LNCaP clone FGC (cell line): Measurements from ENCODE around the gene MRPL14.
"Not testable (repeated sequence)": the region's sequence is repeated elsewhere in the genome, so short reads cannot be mapped to it uniquely, and the experiment has no call there.

Experiments
- DNase-seq: peaks from one replicate; pipeline ENCODE4 v3.0.0-alpha.2; 2011; ENCODE audit warnings: low read depth
- H3K4me3 ChIP-seq: 2 replicates; pipeline ENCODE4 v1.5.1; 2011; ENCODE audit warnings: mild to moderate bottlenecking, low read depth, low read length, control low read depth
- TF ChIP-seq, protein P1 (sequence below): IDR thresholded peaks from 2 replicates; pipeline ENCODE4 v1.5.1; 2012; ENCODE audit warnings: mild to moderate bottlenecking; ENCODE audit not compliant: control insufficient read depth, insufficient read depth; ENCODE audit errors: extremely low read depth

Gene MRPL14

DNA sequence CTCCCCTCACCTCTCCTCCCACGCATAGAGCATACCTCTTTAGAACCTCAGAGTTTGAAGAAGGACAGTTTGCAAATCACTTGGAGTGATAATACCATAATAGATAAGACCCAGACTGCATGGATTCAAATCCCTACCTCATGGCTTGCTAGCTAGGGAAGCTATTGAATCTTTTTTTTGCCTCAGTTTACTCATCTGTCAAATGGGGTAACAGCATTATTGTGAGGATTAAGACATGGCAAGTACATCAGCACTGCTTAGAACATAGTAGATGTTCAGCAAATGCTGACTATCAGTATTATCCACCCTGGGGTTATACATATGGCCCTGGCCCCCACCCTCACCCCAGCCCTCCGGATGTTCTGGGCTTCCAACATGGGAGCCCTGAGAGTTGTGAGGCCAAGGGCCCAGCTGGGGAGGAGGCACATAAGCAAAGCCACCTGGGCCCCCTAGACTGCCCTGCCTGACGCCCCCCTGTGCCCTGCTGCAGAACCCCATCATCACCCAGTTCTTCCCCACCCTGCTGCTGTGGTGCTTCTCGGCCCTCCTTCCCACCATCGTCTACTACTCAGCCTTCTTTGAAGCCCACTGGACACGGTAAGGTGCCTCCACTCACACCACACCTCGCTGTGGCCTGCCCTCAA, 22.2 kb upstream of the MRPL14 start:
- TF ChIP-seq, protein P1, sequence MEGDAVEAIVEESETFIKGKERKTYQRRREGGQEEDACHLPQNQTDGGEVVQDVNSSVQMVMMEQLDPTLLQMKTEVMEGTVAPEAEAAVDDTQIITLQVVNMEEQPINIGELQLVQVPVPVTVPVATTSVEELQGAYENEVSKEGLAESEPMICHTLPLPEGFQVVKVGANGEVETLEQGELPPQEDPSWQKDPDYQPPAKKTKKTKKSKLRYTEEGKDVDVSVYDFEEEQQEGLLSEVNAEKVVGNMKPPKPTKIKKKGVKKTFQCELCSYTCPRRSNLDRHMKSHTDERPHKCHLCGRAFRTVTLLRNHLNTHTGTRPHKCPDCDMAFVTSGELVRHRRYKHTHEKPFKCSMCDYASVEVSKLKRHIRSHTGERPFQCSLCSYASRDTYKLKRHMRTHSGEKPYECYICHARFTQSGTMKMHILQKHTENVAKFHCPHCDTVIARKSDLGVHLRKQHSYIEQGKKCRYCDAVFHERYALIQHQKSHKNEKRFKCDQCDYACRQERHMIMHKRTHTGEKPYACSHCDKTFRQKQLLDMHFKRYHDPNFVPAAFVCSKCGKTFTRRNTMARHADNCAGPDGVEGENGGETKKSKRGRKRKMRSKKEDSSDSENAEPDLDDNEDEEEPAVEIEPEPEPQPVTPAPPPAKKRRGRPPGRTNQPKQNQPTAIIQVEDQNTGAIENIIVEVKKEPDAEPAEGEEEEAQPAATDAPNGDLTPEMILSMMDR, result no peak
- H3K4me3 ChIP-seq, result no peak overlapping the region
- no peak for DNase-seq

DNA sequence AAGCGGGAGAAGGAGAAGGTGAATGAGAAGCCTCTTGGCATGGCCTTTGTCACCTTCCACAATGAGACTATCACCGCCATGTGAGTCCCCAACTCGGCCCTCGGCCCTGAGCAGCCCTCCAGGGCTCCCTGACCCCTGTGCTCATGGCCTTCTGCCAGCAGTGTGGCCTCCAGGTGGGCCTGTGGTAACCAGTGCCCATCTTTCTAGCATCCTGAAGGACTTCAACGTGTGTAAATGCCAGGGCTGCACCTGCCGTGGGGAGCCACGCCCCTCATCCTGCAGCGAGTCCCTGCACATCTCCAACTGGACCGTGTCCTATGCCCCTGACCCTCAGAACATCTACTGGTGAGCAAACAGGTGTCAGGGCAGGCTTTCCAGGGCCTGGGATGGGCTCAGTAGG, 21.1 kb upstream of the MRPL14 start:
- no peak overlapping the region for H3K4me3 ChIP-seq
- DNase-seq, result no peak
- TF ChIP-seq, protein P1, result no peak

DNA sequence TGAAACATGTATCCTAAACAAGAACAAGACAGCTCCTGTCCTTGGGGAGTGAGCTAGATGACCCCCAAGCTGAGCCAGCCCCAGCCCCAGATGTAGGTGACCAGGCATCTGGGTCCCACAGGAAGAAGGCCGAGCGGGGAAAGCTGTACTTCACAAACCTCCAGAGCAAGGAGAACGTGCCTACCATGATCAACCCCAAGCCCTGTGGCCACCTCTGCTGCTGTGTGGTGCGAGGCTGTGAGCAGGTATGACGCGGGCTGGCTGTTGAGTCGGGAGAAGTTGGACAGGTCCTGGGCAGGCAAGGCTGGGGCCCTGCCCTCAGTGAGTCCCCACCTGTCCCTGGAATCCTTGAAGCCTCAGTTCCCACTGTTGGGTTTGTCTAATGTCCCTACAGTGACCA, 20.0 kb upstream of the MRPL14 start:
- no peak overlapping the region for H3K4me3 ChIP-seq
- TF ChIP-seq, protein P1, result no peak
- DNase-seq, result no peak

DNA sequence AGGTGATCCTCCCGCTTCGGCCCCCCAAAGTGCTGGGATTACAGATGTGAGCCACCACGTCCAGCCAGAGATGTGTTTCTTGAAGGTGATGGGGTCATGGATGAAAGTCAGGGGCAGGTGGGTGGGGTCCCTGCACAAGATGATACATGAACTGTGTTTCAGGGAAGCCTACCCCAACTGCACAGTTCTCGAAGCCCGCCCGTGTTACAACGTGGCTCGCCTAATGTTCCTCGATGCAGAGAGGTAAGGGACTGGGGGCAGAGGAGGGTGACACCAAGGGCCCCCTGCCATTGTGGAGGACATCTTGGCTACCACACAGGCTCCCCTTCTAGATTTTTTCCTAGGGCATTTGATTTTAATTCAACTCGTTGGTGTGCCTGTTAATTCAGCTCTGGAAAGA, 19.4 kb upstream of the MRPL14 start:
- TF ChIP-seq, protein P1, result no peak
- H3K4me3 ChIP-seq, result no peak overlapping the region
- DNase-seq, result no peak

DNA sequence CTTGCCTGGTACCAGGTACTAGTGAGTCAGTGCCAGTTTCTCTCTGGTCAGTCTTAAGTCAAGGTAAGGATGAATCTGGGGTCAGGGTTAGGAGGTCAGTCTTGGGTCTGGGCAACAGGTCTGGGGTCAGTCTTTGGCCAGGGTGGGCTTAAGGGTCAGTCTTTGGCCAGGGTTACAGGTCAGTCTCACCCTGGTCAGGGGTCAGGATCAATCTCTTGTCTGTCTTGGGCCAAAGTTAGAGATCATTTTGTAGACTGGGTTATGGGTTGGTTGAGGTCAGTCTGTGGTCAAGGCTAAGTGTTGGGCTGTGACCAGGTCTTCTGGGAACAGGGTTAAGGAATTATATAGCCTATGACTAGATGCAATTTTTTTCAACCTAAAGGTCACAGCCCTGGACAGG, 18.6 kb upstream of the MRPL14 start:
- TF ChIP-seq, protein P1, result no peak
- no peak overlapping the region for H3K4me3 ChIP-seq
- DNase-seq, result no peak

DNA sequence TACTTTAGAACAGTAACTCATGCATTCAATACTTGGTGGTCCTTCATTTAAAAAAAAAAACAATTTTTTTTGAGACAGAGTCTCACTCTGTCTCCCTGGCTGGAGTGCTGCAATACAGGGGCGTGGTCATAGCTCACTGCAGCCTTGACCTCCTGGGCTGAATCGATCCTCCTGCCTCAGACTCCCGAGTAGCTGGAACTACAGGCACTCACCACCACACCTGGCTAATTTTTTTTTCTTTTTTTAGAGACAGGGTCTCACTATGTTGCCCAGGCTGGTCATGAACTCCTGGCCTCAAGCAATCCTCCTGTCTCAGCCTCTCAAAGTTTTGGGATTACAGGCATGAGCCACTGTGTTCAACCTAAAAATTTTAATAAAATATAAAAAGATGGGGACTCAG, 17.3 kb upstream of the MRPL14 start:
- DNase-seq, result not testable (repeated sequence)

DNA sequence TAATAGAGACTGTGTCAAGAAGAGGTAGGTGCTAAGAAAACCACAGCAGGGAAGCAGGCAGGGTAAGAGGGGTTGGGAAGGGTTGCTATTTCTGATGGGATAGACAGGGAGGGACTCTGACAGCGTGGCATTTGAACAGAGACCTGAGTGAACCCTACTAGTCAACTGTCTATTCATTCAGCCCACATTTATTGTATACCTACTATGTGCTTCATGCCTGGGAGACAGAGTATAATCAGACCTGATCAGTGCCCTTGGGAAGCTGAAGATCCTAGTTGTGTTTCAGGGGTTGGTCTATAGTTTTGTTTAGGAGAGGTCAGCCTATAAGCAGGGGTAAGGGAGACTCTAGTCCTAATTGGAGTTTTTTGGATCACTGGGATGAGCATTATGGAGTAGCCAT, 16.5 kb upstream of the MRPL14 start:
- TF ChIP-seq, protein P1, result no peak
- no peak overlapping the region for H3K4me3 ChIP-seq
- no peak for DNase-seq

More for the DNA sequence above, 17.3 kb upstream of the MRPL14 start:
- H3K4me3 ChIP-seq, result not testable (repeated sequence)

DNA sequence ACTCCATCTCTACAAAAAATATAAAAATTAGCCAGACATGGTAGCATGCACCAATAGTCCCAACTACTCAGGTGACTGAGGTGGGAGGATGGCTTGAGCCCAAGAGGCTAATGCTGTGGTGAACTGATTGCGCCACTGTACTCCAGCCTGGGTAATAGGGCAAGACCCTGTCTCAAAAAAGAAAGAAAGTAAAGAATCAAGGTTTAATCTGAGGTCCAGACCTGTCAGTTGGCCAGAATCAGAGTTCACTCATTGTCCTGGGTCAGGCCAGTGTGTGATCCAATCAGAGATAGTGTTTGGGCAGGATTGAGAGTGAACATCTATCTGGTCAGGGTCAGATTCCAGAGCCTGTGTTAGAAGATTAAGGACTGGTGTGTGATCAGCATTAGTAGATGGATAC, 15.6 kb upstream of the MRPL14 start:
- DNase-seq, result no peak
- TF ChIP-seq, protein P1, result no peak
- H3K4me3 ChIP-seq, result no peak overlapping the region
